CD14-positive monocyte (primary cell): ENCODE data around the gene SETD1B. TPM values are rescaled to one million over a fixed set of nuclear protein-coding genes. Genes with fewer than 3 reads are reported as not detected.
A peak's percentile ranks its signal among the peaks of the same experiment; 100 is the strongest.

Source experiments
- DNase-seq, 3 donors: peaks; one replicate each; pipeline ENCODE4 v3.0.0-alpha.2; 2011 to 2022
- H2AFZ ChIP-seq: 2 replicates; pipeline ENCODE4 v1.6.0; 2012; ENCODE audit warnings: mild to moderate bottlenecking, low read depth, low read length, inconsistent platforms; ENCODE audit not compliant: insufficient read depth, poor library complexity, severe bottlenecking
- H3K27ac ChIP-seq, 2 donors: 1 replicate in 1 of 2; 2 replicates in 1 of 2; pipeline ENCODE4 v1.5.1; 2012 to 2013; ENCODE audit warnings: low read length in 2 of 2, control low read depth in 1 of 2, inconsistent platforms in 1 of 2, low read depth in 1 of 2, mild to moderate bottlenecking in 1 of 2
- H3K27me3 ChIP-seq, 2 donors: one replicate each; pipeline versions ENCODE4 v1.6.0 to v1.6.1; 2011 to 2013; ENCODE audit warnings: low read length in 2 of 2; ENCODE audit not compliant: control insufficient read depth in 2 of 2, insufficient read depth in 2 of 2
- H3K36me3 ChIP-seq, 2 donors: replicated peaks in 1 of 2; 1 replicate in 1 of 2; 2 replicates in 1 of 2; pipeline versions ENCODE4 v1.5.1 to v1.6.1; 2012 to 2013; ENCODE audit warnings: low read length in 2 of 2, control low read depth in 1 of 2, inconsistent platforms in 1 of 2, mild to moderate bottlenecking in 1 of 2; ENCODE audit not compliant: insufficient read depth in 2 of 2, control insufficient read depth in 1 of 2
- H3K4me1 ChIP-seq, 2 donors: 1 replicate in 1 of 2; 2 replicates in 1 of 2; pipeline versions ENCODE4 v1.5.1 to v1.6.1; 2012 to 2013; ENCODE audit warnings: low read length in 2 of 2, control low read depth in 1 of 2, inconsistent platforms in 1 of 2, mild to moderate bottlenecking in 1 of 2, moderate library complexity in 1 of 2; ENCODE audit not compliant: insufficient read depth in 2 of 2, control insufficient read depth in 1 of 2
- H3K4me2 ChIP-seq: replicated peaks from 2 replicates; pipeline ENCODE3; 2012; ENCODE audit warnings: low read length, moderate library complexity, mild to moderate bottlenecking; ENCODE audit not compliant: poor library complexity, severe bottlenecking; ENCODE audit errors: extremely low read depth
- H3K4me3 ChIP-seq, 3 experiments: fragments of 200-600 bp in 1 of 3; sonication (generic) in 1 of 3; replicated peaks in 1 of 3; 1 replicate in 2 of 3; 2 replicates in 1 of 3; pipeline ENCODE4 v1.5.1; 2011 to 2013; ENCODE audit warnings: low read length in 3 of 3, mild to moderate bottlenecking in 3 of 3, control low read depth in 2 of 3, low read depth in 2 of 3, inconsistent platforms in 1 of 3, moderate library complexity in 1 of 3
- H3K79me2 ChIP-seq: 2 replicates; pipeline ENCODE4 v1.6.0; 2012; ENCODE audit warnings: mild to moderate bottlenecking, control low read depth, inconsistent platforms, low read length, moderate library complexity; ENCODE audit not compliant: insufficient read depth
- H3K9ac ChIP-seq: 2 replicates; pipeline ENCODE4 v1.6.0; 2017; ENCODE audit warnings: low read length, mild to moderate bottlenecking; ENCODE audit not compliant: insufficient read depth, poor library complexity, severe bottlenecking
- H3K9me3 ChIP-seq, 2 donors: replicated peaks in 1 of 2; 1 replicate in 1 of 2; 2 replicates in 1 of 2; pipeline versions ENCODE4 v1.5.1 to v1.6.1; 2012 to 2013; ENCODE audit warnings: low read length in 2 of 2, control low read depth in 1 of 2; ENCODE audit not compliant: control insufficient read depth in 1 of 2, insufficient read depth in 1 of 2
- H4K20me1 ChIP-seq: 2 replicates; pipeline ENCODE4 v1.6.0; 2012; ENCODE audit warnings: mild to moderate bottlenecking, low read length, control low read depth, moderate library complexity; ENCODE audit not compliant: insufficient read depth
- H3K27ac Mint-ChIP-seq, 7 donors: one replicate each; pipeline ENCODE4 v1.8.0; 2020; ENCODE audit warnings: mild to moderate bottlenecking in 7 of 7, mixed read lengths in 7 of 7, moderate library complexity in 6 of 7, inconsistent platforms in 2 of 7
- H3K27me3 Mint-ChIP-seq, 3 donors: one replicate each; pipeline ENCODE4 v1.8.0; 2021 to 2022; ENCODE audit warnings: low read depth in 3 of 3, mild to moderate bottlenecking in 3 of 3, mixed read lengths in 3 of 3, moderate library complexity in 3 of 3, inconsistent platforms in 1 of 3
- H3K36me3 Mint-ChIP-seq, 2 donors: one replicate each; pipeline ENCODE4 v1.8.0; 2020; ENCODE audit warnings: mixed read lengths in 2 of 2, inconsistent platforms in 1 of 2, mild to moderate bottlenecking in 1 of 2
- H3K4me1 Mint-ChIP-seq: one replicate; pipeline ENCODE4 v1.8.0; 2020; ENCODE audit warnings: mild to moderate bottlenecking, mixed read lengths
- H3K4me3 Mint-ChIP-seq, 2 donors: one replicate each; pipeline ENCODE4 v1.8.0; 2020; ENCODE audit warnings: mild to moderate bottlenecking in 2 of 2, mixed read lengths in 2 of 2, moderate library complexity in 1 of 2
- H3K9me3 Mint-ChIP-seq, 7 donors: one replicate each; pipeline ENCODE4 v1.8.0; 2020 to 2022; ENCODE audit warnings: mixed read lengths in 7 of 7, mild to moderate bottlenecking in 6 of 7, moderate library complexity in 6 of 7, inconsistent platforms in 2 of 7
- CTCF ChIP-seq: fragments of 200-600 bp; IDR thresholded peaks from one replicate; pipeline ENCODE4 v1.8.0; 2022; ENCODE audit warnings: antibody characterized with exemption, mild to moderate bottlenecking
- WGBS: methylation state at CpG from one replicate; pipeline ENCODE4 v1.1.5; 2013; ENCODE audit warnings: missing lambda C conversion rate; ENCODE audit not compliant: insufficient coverage; 5-methylcytosine and 5-hydroxymethylcytosine counted together
- intact Hi-C, 2 donors: fragments of 100-400 bp; cut with micrococcal nuclease; formaldehyde crosslinking; loops; one replicate each; pipeline versions ENCODE4 v1.15.0 to v1.15.1; 2023
- polyA plus RNA-seq, 3 donors: library from polyadenylated mRNA; depleted of rRNA in 1 of 3; unstranded in 2 of 3; stranded (reverse) in 1 of 3; fragments of 300-500 nt in 2 of 3; fragments of >200 nt in 1 of 3; fragmentation: Illumina TruSeq in 2 of 3; gene quantifications; 1 replicate in 2 of 3; 2 replicates in 1 of 3; pipeline ENCODE4 v1.2.3, GENCODE V29; 2012 to 2021

Gene SETD1B
- polyA plus RNA-seq, 3 donors: 0.28 to 9.0 (median 0.60) TPM

DNA sequence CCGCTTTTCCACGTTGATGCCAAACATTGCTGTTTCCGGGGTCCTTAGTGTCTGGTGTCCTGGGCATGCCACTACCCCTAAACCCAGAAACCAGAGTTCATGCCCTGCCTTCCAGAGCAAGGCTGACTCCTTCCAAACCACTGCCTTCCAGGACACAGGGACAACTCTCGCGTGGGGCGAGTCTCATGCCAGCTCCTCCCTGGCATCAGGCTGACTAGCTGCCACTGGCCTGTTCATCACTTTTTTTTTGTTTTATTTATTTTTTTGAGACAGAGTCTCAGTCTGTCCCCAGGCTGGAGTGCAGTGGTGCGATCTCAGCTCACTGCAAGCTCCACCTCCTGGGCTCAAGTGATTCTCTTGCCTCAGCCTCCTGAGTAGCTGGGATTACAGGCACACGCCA is 4.8 kb downstream of the SETD1B start:
- Histone ChIP-seq H3K27me3 (no peaks in the 10 kb centered on the region), H2AFZ (no peak overlapping the region), H3K9ac (no peak overlapping the region), H4K20me1 (peaks cover 90% of the 10 kb centered on the region), H3K36me3 (peaks cover 38 to 50% of the 10 kb centered on the region in 2 donors), H3K4me2 (no peak overlapping the region), H3K9me3 (no peaks in the 10 kb centered on the region), H3K4me1 (peaks cover 58 to 68% of the 10 kb centered on the region in 2 donors), H3K27ac (no peak overlapping the region), H3K79me2 (peaks cover 94% of the 10 kb centered on the region), H3K4me3 (no peak overlapping the region)
- Mint-ChIP-seq H3K27me3 (peaks cover 0 to 5% (median 4%) of the 10 kb centered on the region in 3 donors), H3K36me3 (peaks cover 31 to 52% of the 10 kb centered on the region in 2 donors), H3K4me1 (peaks cover 58% of the 10 kb centered on the region), H3K27ac (peak overlapping the region in 2 of 7 donors; percentile 38 to 63), H3K9me3 (peaks cover 0 to 3% (median 0%) of the 10 kb centered on the region in 7 donors), H3K4me3 (peak overlapping the region in 1 of 2 donors; percentile 13)
- no peak for DNase-seq
- TF ChIP-seq CTCF: no peak
- WGBS: 98% methylated on average over 7 of the region's 8 CpGs
- intact Hi-C loops: no loop called here

DNA sequence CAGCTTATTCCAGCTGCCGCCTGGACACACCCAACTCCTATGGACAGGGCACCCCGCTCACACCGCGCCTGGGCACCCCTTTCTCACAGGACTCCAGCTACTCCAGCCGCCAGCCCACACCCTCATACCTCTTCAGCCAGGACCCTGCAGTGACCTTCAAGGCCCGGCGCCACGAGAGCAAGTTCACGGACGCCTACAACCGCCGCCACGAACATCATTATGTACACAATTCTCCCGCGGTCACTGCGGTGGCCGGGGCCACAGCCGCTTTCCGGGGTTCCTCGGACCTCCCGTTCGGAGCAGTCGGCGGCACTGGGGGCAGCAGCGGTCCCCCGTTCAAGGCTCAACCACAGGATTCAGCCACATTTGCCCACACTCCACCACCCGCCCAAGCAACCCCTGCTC is 5.9 kb downstream of the SETD1B start:
- peaks cover 98% of the 10 kb centered on the region for H4K20me1 ChIP-seq
- H3K4me3 Mint-ChIP-seq: peak overlapping the region in 1 of 2 donors; percentile 37
- H3K4me3 ChIP-seq: no peak overlapping the region
- TF ChIP-seq CTCF: no peak
- 95% methylated on average over 27 of the region's 27 CpGs for WGBS
- H3K27ac ChIP-seq: no peak overlapping the region
- H3K9me3 Mint-ChIP-seq: peaks cover 0 to 2% (median 0%) of the 10 kb centered on the region in 7 donors
- no peaks in the 10 kb centered on the region for H3K27me3 ChIP-seq
- peaks cover 33 to 55% of the 10 kb centered on the region in 2 donors for H3K36me3 Mint-ChIP-seq
- no peaks in the 10 kb centered on the region for H3K9me3 ChIP-seq
- peaks cover 62% of the 10 kb centered on the region for H3K4me1 Mint-ChIP-seq
- H3K9ac ChIP-seq: no peak overlapping the region
- no peak overlapping the region for H3K4me2 ChIP-seq
- DNase-seq: no peak
- H3K79me2 ChIP-seq: peaks cover 98% of the 10 kb centered on the region
- H2AFZ ChIP-seq: no peak overlapping the region
- peaks cover 62 to 72% of the 10 kb centered on the region in 2 donors for H3K4me1 ChIP-seq
- intact Hi-C loops: loop anchor here in 1 of 2 donors (5.0 kb wide), 1 partner anchor 32 kb away; no protein-coding TSS in a partner anchor
- peaks cover 0 to 5% (median under 1%) of the 10 kb centered on the region in 3 donors for H3K27me3 Mint-ChIP-seq
- no peak overlapping the region for H3K27ac Mint-ChIP-seq
- H3K36me3 ChIP-seq: peaks cover 42 to 55% of the 10 kb centered on the region in 2 donors
